GM21717 (cell line): Measurements from ENCODE around the gene CPAMD8.
"Not testable (repeated sequence)": the region's sequence is repeated elsewhere in the genome, so short reads cannot be mapped to it uniquely, and the experiment has no call there.

ENCODE experiments used
- ATAC-seq: cut with Tn5 transposase; IDR thresholded peaks from one replicate; pipeline ENCODE4 v1.9.1; 2021; ENCODE audit warnings: mild to moderate bottlenecking, moderate library complexity; ENCODE audit not compliant: unreplicated experiment

CPAMD8 gene

GRCh38 chr19:16878181-16878965 is 148.2 kb downstream of the CPAMD8 start:
- no peak for ATAC-seq

DNA sequence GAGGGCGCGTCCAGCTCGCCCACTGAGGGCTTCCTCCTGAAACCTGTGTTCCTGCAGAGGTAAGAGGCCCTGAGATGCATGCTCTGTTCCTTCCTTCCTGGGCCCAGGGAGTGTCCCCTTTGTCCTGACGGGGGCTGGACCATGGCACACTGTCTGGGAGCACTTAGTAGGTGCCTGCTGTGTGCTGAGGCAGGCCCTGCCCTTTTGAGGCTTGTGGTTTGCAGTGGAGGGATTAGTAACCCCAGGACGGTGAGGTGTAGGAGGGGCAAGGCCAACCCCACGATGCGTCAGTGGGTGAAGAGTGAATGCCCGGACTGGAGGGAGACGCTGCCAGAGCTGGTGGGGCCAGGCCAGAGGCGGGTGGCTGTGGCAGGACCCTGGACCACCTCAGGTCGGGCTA is 149.0 kb downstream of the CPAMD8 start:
- ATAC-seq = no peak

- ATAC-seq = no peak
Measured at GRCh38 chr19:16876904-16877361, 149.7 kb downstream of the CPAMD8 start.

- no peak for ATAC-seq
Measured at GRCh38 chr19:16875584-16876555, 150.7 kb downstream of the CPAMD8 start.

- not testable (repeated sequence) for ATAC-seq
Measured at GRCh38 chr19:16874978-16875299, 151.7 kb downstream of the CPAMD8 start.

DNA sequence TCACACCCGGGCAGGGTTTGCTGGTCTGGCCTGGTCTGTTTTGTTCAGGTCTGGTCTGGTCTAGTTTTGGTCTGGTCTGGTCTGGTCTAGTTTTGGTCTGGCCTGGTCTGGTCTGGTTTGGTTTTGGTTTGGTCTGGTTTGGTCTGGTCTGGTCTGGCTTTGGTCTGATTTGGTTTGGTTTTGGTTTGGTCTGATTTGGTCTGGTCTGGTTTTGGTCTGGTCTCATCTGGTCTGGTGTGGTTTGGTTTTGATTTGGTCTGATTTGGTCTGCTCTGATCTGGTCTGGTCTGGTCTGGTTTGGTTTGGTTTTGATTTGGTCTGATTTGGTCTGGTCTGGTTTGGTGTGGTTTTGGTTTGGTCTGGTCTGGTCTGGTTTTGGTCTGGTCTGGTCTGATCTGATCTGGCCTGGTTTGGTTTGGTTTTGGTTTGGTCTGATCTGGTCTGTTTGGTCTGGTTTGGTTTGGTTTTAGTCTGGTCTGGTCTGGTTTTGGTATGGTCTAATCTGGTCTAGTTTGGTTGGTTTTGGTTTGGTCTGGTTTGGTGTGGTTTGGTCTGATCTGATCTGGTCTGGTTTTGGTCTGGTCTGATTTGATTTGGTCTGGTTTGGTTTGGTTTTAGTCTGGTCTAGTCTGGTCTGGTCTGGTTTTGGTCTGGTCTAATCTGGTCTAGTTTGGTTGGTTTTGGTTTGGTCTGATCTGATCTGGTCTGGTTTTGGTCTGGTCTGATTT is 152.2 kb downstream of the CPAMD8 start:
- no peak for ATAC-seq

GRCh38 chr19:16873594-16873993 is 153.0 kb downstream of the CPAMD8 start:
- ATAC-seq = no peak

DNA sequence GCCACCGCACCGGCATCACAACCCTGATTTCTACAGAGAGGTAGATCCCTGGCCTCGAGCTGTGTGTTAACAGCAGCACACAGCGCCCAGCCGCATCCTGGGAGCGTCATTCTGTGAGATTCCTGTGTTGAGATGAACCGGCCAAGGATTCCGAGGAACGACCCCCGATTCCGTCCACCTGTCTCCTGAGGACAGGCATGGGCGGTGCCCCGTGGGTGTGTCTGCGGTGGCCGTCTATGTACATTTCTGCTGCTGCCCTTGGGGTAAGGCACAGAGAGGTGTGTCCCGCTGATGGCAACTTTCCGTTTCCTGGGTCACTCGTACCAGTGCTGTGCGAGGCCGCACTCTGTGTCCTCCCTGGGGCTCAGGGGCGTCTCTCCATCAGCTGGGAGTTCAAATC is 153.9 kb downstream of the CPAMD8 start:
- no peak for ATAC-seq

GRCh38 chr19:16871871-16872270 is 154.7 kb downstream of the CPAMD8 start:
- no peak for ATAC-seq

- no peak for ATAC-seq
Measured at GRCh38 chr19:16869331-16869972, 157.2 kb downstream of the CPAMD8 start.

DNA sequence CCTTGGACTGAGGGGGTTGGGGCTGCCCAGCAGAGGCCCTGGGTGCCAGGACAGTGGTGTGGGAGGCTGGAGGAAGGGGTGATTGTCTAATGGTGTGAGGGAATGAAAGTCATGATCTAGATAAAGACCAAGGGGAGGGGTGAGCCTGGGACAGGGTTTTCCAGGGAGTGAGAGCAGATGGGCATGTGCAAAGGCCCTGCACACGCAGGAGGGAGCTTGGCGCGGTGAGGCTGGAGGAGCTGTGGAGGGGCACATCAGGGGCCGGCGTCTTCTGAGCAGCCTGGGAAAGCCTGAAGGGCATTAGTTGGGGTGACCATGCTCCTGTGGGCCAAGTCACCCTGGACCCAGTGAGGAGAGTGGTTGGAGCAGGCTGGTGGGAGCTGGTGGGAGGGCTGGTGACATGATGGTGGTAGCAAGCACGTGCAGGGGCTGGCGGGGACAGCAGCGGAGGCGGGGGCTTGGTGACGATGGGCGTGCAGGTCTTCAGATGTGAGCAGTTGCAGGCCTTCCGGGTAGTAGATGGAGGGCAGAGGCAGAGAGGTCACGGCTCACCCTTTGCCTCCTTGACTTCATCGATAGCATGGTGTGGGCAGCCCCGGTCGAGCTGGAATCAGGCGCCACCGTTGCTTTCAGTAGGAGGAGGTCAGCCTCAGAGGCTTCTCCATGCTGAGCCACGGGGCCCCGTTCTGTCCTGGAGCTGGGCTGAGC is 158.0 kb downstream of the CPAMD8 start:
- ATAC-seq = no peak

GRCh38 chr19:16867211-16867610 is 159.4 kb downstream of the CPAMD8 start:
- ATAC-seq = no peak

DNA sequence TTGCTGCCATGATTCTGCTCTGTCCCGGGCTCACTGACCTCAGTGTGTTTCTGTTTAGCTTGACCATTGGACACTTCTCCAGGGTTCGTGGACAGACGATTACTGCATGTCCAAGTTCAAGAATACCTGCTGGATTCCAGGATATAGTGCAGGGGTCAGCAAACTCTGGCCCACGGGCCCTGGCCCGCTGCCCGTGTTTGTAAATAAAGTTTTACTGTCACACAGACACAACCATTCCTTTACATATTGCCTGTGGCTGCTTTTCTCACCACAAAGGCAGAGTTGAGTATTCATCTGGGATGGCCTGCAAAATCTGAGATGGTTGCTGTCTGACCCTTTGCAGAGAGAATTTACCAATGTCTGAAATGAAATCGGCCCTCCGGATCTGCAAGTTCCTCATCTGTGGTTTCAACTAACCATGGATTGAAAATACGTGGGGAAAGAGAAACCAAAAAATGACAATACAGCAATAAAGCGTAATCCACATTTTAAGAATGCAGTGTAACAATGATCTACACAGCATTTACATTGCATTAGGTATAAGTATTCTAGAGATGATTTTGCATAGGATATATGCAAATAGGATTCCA is 163.7 kb downstream of the CPAMD8 start:
- no peak for ATAC-seq

DNA sequence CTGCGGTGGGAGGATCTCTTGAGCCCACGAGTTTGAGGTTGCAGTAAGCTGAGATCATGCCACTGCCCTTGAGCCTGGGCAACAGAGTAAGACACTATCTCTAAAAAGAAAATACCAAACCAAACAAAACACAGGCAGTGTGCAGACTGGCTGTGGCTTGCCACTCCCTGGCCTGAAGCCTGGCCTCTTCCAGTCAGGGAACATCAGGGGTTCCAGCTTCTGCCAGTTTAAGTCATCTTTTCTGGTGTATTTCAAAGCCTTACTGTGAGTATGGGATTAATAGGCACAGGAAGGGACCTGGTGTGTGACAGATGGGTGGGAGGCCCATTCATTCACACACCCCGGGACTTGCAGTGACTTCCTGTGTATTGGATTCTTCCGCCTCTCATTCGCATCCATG is 164.8 kb downstream of the CPAMD8 start:
- no peak for ATAC-seq

GRCh38 chr19:16861011-16861410 is 165.6 kb downstream of the CPAMD8 start:
- no peak for ATAC-seq

DNA sequence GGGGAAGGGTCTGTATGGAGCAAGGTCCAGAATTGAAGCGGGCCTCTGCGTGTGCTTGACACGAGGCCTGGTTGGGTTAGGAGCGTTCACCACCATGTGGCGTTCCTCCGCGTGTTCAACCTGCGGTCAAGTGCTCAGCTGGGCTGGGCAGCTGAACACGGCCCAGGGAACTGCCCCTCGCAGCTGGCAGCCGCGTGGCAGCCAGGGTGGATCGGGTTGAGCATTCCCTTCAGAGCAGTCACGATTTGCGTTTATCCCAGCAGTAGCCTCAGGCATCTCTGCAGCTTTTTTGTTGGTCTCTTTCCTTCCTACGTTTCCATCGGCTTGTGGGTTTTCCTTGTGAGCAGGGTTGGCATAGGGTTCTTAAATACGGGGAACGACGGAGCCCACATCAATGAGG is 166.5 kb downstream of the CPAMD8 start:
- ATAC-seq = no peak

DNA sequence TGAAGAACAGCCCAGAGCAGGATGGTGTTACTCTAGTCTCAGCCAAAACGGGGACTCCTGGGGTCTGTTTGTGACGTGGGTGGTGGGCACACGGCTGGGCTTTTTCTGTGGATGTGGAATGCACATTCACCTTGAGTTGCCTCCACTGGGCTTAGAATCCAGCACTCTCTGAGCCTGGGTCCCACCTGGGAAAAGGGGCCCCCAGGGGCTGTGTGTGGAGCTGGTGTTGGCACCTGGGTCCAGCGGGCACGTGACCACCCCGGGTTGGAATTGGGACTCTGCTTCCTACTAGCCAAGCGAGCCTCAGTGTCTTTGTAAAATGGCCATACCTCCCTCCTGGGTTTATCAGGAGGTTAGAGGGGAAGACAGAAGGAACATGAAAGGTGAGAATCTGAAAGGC is 167.0 kb downstream of the CPAMD8 start:
- ATAC-seq = no peak

DNA sequence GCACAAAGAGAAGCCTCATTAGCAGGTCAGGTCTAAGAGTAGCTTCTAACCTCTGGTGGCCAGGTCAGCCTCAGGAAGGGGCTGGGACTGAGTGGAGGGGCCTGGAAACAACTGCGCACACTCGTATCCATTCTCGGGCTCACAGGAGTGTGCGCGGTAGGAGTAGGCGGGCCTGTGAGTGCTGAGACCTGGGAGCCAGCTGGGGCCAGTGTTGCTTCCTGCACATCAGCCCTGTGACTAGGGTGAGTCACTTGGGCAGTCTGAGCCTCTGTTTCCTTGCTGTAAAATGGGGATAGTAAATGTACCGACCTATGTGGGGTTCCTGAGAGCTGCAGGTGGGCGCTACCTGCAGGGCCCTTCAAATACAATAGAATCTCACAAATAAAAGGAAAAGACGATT is 170.5 kb downstream of the CPAMD8 start:
- no peak for ATAC-seq

DNA sequence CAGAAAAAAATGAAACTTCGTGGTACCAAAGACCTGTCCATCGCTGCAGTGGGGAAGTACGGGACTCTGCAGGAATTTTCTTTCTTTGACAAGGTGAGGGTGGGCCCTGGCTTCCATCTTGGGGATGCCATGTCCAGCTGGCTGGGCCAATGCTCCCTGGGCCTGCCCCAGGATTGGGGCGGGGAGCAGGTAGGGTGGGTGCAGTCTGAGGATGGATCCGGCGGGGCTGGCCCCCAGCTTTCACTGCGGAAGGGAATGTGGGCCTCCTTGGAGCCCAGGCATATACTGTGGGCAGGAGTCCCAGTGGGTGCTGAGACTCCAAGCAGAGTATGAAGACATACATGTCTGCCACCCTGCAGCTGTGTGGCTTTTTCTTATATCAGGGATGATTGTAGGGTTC is 173.5 kb downstream of the CPAMD8 start:
- ATAC-seq = no peak
